Right atrium auricular region (tissue), 2 donors: ENCODE results near the gene MAPT. TPM values are rescaled to one million over a fixed set of nuclear protein-coding genes. Genes with fewer than 3 reads are reported as not detected.

ENCODE experiments used
- DNase-seq: peaks from one replicate; pipeline ENCODE4 v3.0.0-alpha.2; 2019; ENCODE audit warnings: low spot score
- H3K27ac ChIP-seq, 2 donors: fragments of 200-600 bp; sonication (generic); 1 replicate in 1 of 2; 2 replicates in 1 of 2; pipeline ENCODE4 v1.5.1; 2016 to 2019
- H3K27me3 ChIP-seq, 2 donors: fragments of 200-600 bp; sonication (generic); one replicate each; pipeline versions ENCODE4 v1.5.1 to v1.6.0; 2017 to 2019
- H3K36me3 ChIP-seq: fragments of 200-600 bp; sonication (generic); one replicate; pipeline ENCODE4 v1.5.1; 2016
- H3K4me1 ChIP-seq, 2 donors: fragments of 200-600 bp; sonication (generic); one replicate each; pipeline versions ENCODE4 v1.5.1 to v1.6.0; 2017 to 2019
- H3K4me3 ChIP-seq, 2 donors: fragments of 200-600 bp; sonication (generic); 1 replicate in 1 of 2; 2 replicates in 1 of 2; pipeline ENCODE4 v1.5.1; 2017 to 2019; ENCODE audit warnings: mild to moderate bottlenecking in 1 of 2, moderate library complexity in 1 of 2
- H3K9me3 ChIP-seq, 2 donors: fragments of 200-600 bp; sonication (generic); one replicate each; pipeline ENCODE4 v1.5.1; 2019
- total RNA-seq, 2 donors: library from RNA; depleted of rRNA; stranded (reverse); fragments of >200 nt; gene quantifications; one replicate each; pipeline ENCODE4 v1.1.0, GENCODE V29; 2016
- TF ChIP-seq, protein P1 (sequence below), 2 donors: fragments of 200-600 bp; sonication (generic); IDR thresholded peaks; one replicate each; pipeline ENCODE4 v1.5.1; 2019; ENCODE audit warnings: antibody characterized with exemption in 2 of 2

The MAPT gene
- total RNA-seq, 2 donors from 2014 or later, result 7.8 to 23.0 TPM

DNA sequence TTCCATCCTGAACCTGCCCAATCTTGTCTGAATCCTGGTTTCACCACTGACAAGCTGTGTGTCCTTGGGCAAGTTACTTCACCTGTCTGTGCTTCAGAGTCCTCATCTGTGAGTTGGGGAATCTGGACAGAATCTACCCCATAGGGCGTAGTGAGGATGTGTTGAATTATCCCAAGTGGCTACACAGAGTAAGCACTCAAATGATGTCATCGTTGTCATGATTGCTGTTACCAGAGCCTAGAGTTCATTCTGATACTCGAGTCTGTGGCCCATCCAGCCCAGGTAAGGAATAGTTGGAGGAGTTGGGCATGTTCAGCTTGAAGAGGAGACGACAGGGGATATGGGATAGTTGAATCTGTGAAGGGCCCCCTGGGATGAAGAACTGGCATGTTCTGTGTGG, 45.9 kb downstream of the MAPT start:
- Histone ChIP-seq H3K27ac (peak overlapping the region; percentile 69 to 88), H3K4me1 (peaks cover 0 to 27% of the 10 kb centered on the region in 2 donors)

DNA sequence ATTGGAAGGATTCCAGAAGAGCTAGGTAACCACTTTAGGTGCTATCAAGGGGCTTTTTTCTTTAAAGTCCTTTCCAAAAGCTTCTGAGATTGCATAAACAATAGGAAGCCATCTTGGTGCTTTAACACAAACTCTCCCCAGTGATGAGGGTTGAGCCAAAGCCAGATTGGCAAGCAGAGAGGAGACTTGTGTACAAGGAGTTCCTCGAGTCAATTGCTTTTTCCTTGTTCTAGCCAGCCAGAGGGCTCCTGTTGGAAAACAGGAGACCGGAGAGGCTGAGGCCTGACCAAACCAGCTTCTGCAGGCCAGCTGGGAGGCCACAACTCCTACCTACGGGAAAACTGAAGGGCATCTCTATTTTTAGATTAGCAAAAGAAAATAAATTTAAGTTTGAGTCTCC, 46.5 kb downstream of the MAPT start:
- H3K27me3 ChIP-seq, result no peaks in the 10 kb centered on the region
- H3K36me3 ChIP-seq, result no peaks in the 10 kb centered on the region
- no peak overlapping the region for H3K4me3 ChIP-seq
- peak overlapping the region; percentile 69 to 88 for H3K27ac ChIP-seq
- DNase-seq, result no peak
- TF ChIP-seq, protein P1, sequence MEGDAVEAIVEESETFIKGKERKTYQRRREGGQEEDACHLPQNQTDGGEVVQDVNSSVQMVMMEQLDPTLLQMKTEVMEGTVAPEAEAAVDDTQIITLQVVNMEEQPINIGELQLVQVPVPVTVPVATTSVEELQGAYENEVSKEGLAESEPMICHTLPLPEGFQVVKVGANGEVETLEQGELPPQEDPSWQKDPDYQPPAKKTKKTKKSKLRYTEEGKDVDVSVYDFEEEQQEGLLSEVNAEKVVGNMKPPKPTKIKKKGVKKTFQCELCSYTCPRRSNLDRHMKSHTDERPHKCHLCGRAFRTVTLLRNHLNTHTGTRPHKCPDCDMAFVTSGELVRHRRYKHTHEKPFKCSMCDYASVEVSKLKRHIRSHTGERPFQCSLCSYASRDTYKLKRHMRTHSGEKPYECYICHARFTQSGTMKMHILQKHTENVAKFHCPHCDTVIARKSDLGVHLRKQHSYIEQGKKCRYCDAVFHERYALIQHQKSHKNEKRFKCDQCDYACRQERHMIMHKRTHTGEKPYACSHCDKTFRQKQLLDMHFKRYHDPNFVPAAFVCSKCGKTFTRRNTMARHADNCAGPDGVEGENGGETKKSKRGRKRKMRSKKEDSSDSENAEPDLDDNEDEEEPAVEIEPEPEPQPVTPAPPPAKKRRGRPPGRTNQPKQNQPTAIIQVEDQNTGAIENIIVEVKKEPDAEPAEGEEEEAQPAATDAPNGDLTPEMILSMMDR (IDR thresholded peaks at IDR 0.05), result no peak
- H3K9me3 ChIP-seq, result no peaks in the 10 kb centered on the region
- H3K4me1 ChIP-seq, result peaks cover 0 to 27% of the 10 kb centered on the region in 2 donors

More for the DNA sequence above, 45.9 kb downstream of the MAPT start:
- Histone ChIP-seq H3K9me3 (no peaks in the 10 kb centered on the region), H3K36me3 (no peaks in the 10 kb centered on the region), H3K4me3 (no peak overlapping the region), H3K27me3 (no peaks in the 10 kb centered on the region)
- no peak for DNase-seq
- TF ChIP-seq, protein P1 (IDR thresholded peaks at IDR 0.05), result no peak

DNA sequence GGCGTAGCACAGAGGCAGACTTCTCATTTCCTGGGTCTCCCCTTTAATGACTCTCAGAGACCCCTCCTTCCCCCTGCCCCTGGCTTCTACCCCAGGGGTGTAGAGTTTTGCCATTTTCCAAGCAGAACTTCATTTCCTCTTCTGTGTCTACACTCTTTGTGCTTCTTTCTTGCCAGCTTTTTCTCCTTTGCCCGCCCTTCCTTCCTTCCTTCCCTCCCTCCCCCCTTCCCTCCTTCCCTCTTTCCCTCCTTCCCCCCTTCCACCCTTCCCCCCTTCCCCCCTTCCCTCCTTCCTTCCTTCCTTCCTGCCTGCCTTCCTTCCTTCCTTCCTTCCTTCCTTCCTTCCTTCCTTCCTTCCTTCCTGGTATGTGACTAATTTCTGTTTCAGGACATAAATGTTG, 47.0 kb downstream of the MAPT start:
- H3K4me3 ChIP-seq, result no peak overlapping the region
- no peaks in the 10 kb centered on the region for H3K9me3 ChIP-seq
- peak overlapping the region; percentile 69 to 88 for H3K27ac ChIP-seq
- H3K36me3 ChIP-seq, result no peaks in the 10 kb centered on the region
- TF ChIP-seq, protein P1 (IDR thresholded peaks at IDR 0.05), result no peak
- no peaks in the 10 kb centered on the region for H3K27me3 ChIP-seq
- H3K4me1 ChIP-seq, result peaks cover 0 to 27% of the 10 kb centered on the region in 2 donors
- DNase-seq, result no peak

DNA sequence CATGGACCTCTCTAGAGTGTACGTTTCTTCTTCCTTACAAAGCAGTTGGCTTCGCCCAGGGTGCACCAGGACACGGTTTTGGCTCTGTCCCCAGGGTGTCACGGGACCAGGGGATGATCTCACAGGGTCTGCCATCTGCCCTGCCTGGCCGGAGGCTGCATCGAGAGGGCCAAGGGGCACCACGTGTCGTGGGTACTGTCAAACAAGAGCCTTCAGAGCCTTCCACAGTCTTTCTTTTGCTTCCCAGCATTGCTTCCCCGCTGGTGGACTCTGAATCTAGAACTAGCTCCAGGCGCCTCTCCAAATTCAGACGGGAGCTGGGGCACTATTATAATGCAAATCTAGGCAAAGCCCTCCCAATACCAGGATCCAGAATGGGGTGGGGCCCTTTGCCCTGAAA, 47.9 kb downstream of the MAPT start:
- H3K36me3 ChIP-seq, result no peaks in the 10 kb centered on the region
- H3K27me3 ChIP-seq, result no peaks in the 10 kb centered on the region
- H3K9me3 ChIP-seq, result no peaks in the 10 kb centered on the region
- no peak overlapping the region for H3K4me3 ChIP-seq
- H3K27ac ChIP-seq, result peak overlapping the region; percentile 69 to 88
- peaks cover 0 to 27% of the 10 kb centered on the region in 2 donors for H3K4me1 ChIP-seq
- DNase-seq, result peak; percentile 75
- TF ChIP-seq, protein P1 (IDR thresholded peaks at IDR 0.05), result no peak

DNA sequence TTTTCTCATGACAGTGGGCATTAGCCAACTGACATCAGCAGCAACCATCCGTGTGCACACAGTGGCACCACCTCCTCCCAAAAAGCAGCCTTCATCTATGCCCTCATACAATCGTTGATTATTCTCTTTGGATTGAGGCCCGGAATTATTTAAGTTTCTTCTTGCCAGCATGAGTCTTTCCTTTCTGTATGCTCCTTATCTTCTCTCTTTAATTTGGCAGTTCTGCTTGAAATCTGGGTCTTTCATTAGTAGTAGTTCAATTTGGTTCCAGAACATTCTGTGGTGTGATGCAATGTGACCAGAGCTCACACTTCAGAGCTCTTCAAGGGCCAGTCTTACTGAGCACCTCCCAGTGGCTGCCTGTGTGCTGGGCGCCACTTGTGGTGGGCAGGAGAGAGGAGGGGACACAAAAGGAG, 52.5 kb downstream of the MAPT start:
- H3K36me3 ChIP-seq, result no peaks in the 10 kb centered on the region
- TF ChIP-seq, protein P1 (IDR thresholded peaks at IDR 0.05), result peak in 1 of 2 donors; percentile 14
- H3K4me3 ChIP-seq, result no peak overlapping the region
- no peak for DNase-seq
- no peaks in the 10 kb centered on the region for H3K27me3 ChIP-seq
- no peak overlapping the region for H3K27ac ChIP-seq
- H3K4me1 ChIP-seq, result peaks cover 0 to 26% of the 10 kb centered on the region in 2 donors
- H3K9me3 ChIP-seq, result no peaks in the 10 kb centered on the region

DNA sequence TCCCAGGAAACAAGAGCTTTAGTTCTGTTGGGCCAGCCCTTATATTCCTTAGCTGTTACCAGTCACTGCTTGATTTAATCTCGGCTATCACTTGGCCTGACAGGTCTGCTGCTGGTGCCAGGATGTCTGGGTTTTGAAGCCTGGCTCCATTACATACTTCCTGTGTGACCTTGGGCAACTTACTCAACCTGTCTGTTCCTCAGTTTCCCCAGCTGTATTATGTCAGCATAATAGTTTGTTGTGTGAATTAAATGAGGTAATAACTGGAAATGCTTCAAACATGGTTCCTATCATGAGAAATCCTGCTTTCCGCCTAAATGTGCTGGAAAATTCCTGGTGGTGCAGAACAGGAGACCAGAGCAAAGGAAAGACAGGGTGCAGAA, 54.1 kb downstream of the MAPT start:
- Histone ChIP-seq H3K4me3 (peak overlapping the region in 1 of 2 donors; percentile 33), H3K27ac (peak overlapping the region; percentile 20 to 24), H3K4me1 (peaks cover 0 to 13% of the 10 kb centered on the region in 2 donors), H3K27me3 (no peaks in the 10 kb centered on the region), H3K36me3 (no peaks in the 10 kb centered on the region), H3K9me3 (no peaks in the 10 kb centered on the region)
- TF ChIP-seq, protein P1 (IDR thresholded peaks at IDR 0.05), result no peak
- no peak for DNase-seq
